NCI-H460 (cell line): ENCODE results near the gene MKRN2OS. TPM values are rescaled to one million over a fixed set of nuclear protein-coding genes. Genes with fewer than 3 reads are reported as not detected.

Source experiments
- DNase-seq: peaks from one replicate; pipeline ENCODE4 v3.0.0-alpha.2; 2016; ENCODE audit warnings: low read depth; ENCODE audit errors: extremely low read depth
- small RNA-seq, 2 experiments: library from RNA; depleted of rRNA; stranded (forward); fragments of <200 nt; gene quantifications; one replicate each; pipeline ENCODE3, GENCODE V24; 2014
- total RNA-seq: library from RNA; depleted of rRNA; stranded (reverse); fragments of >200 nt; shearing (Covaris generic); gene quantifications from 2 replicates; pipeline ENCODE4 v1.2.3, GENCODE V29; 2014; rRNA removed

Gene MKRN2OS
- total RNA-seq, 1 experiment from 2014 or later: not detected

- DNase-seq: no peak
Observed at GRCh38 chr3:12516873-12517272, 28.4 kb downstream of the MKRN2OS start.

DNA sequence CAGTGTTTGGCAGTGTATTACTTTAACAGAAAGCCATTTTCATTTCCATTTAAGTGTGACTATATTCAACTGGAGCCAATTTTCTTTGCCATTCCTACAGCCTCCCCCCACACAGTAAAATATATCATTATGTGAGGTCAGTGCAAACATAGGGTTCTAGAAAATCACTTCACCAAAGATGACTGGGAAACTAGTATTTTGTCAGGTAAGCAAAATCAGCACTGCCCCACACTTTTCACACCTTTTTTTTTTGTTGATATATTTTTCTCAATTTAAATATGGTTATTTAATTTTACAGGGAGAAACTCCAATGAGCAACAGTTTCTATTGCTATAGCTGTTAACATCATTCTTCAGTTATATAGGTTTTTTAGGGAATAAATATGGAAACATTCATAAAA lies 29.7 kb downstream of the MKRN2OS start:
- DNase-seq: no peak

GRCh38 chr3:12513694-12514446 lies 31.4 kb downstream of the MKRN2OS start:
- DNase-seq: no peak

DNA sequence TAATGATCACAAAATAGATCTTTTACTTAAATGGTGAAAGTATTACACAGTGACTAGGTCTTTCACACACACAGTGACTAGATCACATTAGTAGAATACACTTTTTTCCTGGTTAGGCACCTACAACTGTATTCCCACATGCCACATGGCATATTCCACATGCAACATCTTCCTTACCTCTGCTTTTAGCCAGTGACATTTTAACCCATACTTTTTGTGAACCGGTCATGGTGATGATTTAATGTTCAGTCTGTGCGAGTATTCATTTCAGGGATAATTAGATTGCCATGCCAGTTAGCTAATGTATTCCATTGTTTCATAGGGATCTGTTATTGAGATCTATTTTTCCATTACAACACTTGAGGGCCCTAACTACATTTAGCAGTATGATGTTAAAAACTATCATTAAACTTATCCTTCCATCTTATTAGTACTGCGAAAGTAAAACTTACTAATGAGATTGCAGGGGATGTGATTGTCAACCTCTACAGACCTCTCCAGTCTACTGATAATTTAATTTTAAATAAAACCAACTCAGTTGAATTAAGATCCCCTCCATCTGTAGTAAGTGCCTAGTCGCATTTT lies 32.7 kb downstream of the MKRN2OS start:
- no peak for DNase-seq

GRCh38 chr3:12509466-12509865 lies 35.8 kb downstream of the MKRN2OS start:
- no peak for DNase-seq

DNA sequence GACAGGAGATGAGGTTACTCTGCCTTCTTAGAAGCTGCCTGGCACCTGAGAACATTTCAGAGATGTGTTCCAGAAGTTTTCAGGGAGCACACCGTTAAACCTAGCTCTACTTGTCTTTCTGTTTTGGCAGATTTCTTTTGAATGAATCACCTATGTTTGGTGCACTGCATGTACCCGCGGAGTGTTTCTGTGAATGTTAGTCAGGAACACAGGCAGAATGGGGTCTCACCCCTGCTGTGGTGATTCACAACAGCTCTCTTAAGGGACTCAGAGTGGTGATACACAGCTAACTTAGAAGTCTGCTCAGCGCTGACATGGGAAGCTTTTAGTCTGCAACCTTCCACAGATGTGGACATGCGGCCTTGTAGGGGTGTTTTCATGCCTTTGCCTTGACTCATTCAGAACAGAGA lies 37.0 kb downstream of the MKRN2OS start:
- DNase-seq: no peak

GRCh38 chr3:12507591-12508281 lies 37.6 kb downstream of the MKRN2OS start:
- no peak for DNase-seq

GRCh38 chr3:12506201-12506709 lies 39.0 kb downstream of the MKRN2OS start:
- no peak for DNase-seq

GRCh38 chr3:12503126-12503957 lies 42.0 kb downstream of the MKRN2OS start:
- no peak for DNase-seq

GRCh38 chr3:12501360-12502020 lies 43.8 kb downstream of the MKRN2OS start:
- no peak for DNase-seq

DNA sequence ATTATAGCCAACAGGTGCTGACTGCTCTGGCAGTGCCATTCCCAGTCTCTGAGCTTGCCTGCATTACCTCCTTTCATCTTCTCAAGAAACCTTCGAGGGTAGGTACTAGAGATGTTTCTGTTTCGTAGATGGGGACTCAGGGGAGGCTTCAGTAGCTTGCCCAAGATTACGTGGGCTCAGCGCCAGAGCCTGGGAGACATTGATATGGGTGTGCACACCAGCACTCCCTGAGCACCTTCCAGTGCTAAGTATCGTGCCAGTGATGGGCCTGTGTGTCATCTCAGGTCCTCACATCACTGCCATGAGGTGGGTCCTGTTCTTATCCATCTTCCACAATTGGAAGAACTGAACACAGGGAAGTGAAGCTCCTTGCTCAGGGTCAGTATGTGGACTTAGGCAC lies 45.8 kb downstream of the MKRN2OS start:
- DNase-seq: no peak

DNA sequence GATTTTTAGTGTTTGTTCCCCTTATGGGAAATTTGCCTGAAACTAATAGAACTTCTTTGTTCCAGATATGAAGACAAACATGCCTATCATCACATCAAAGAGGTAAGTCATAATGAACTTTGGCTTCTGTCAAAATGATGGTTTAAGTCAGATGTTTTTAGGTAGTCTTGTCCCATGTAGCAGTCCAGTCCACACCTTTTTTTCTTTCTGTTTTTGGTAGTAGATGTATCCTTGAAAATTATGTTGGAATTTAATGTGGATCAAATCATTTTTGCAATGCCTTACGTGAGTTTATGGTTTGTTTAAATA lies 48.9 kb downstream of the MKRN2OS start:
- DNase-seq: no peak

DNA sequence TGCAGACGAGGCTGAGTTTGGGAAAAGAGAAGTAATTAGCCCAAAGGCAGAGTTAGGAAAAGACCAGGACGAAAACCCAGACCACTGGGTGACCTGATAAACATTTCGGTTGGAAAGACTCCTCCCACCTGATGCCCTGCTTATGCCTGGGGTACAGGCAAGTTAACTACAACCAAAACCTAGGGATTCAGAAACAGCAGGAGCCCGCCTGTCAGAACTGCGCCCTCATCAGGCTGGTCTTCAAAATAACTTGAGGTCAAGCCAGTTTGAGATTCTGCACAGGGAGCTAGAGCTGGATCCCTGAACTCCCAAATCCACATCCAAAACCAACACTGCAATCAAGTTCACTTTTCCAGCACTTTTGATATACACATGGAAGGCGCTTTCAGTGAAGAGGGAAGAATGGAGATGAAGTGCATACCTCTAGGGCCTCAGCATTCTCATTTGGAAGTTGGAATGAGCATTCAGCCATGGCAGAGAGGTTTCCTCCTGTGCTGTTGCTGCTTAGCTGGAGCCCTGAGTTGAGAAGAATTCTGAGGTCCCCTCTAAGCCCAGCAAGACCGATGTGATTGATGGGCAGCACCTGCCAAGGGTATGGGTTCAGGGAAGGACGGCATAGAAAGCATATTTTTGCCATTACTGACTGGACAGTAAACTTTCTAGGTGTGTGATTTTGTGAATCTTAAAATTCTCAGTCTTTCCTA lies 49.4 kb downstream of the MKRN2OS start:
- no peak for DNase-seq

DNA sequence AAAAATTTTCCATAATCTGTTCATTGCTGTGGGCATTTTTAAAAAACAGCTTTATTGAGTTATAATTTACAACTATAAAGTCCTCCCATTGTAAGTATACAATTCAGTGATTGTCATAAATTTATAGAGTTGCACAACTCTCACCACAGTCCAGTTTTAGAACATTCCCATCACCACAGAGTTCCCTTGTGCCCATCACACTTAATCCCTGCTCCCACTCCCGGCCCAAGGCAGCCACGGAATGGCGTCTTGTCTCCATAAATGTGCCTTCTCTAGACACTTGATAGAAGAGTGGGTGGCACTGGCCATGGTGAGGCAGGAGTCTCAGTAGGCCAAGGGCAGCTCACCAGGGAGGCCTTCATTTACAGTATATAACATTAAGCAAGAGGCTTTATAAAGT lies 54.8 kb downstream of the MKRN2OS start:
- DNase-seq: no peak

- no peak for DNase-seq
Observed at GRCh38 chr3:12489832-12490231, 55.5 kb downstream of the MKRN2OS start.

Small RNAs within 50 kb of the gene (small RNA-seq; reads per million reads assigned to genes)
- gene RF00017 (0 reads per million in 2 experiments), gene RNA5SP123 (0 to 0.06 reads per million in 2 experiments), gene RNU6-377P (0 reads per million in 2 experiments)

Other genes starting within 250 kb of the MKRN2OS start
- gene TSEN2, start 61.0 kb downstream of the MKRN2OS start, total RNA-seq: 20.2 and 22.1 TPM in 2 replicates
- 25.1 and 27.0 TPM in 2 replicates for gene MKRN2, start 11.6 kb upstream of the MKRN2OS start, total RNA-seq
- 47.7 and 47.8 TPM in 2 replicates for gene RAF1, start 118.6 kb upstream of the MKRN2OS start, total RNA-seq
- 0.25 and 0.72 TPM in 2 replicates for gene TMEM40, start 213.8 kb upstream of the MKRN2OS start, total RNA-seq